ENCODE results near the gene MRPL9. TPM values are rescaled to one million over a fixed set of nuclear protein-coding genes. Genes with fewer than 3 reads are reported as not detected.
A peak's percentile ranks its signal among the peaks of the same experiment; 100 is the strongest.

The MRPL9 gene
- total and polyA plus RNA-seq, 2 donors from 2014 or later: 65.3 to 87.1 TPM

- no peak for TF ChIP-seq CTCF (IDR thresholded peaks at IDR 0.05; ENCODE audit: borderline replicate concordance, extremely low read depth, insufficient read depth)
- Histone ChIP-seq H3K4me3 (ENCODE audit: low read length in 3 of 3) (no peak overlapping the region), H3K27me3 (ENCODE audit: control insufficient read depth, insufficient read depth, low read length) (peaks cover 4% of the 10 kb centered on the region), H3K4me1 (ENCODE audit: control insufficient read depth in 2 of 3, insufficient read depth in 2 of 3, low read depth in 1 of 3, low read length in 3 of 3) (peaks cover 0 to 8% (median 3%) of the 10 kb centered on the region in 3 donors), H3K9me3 (ENCODE audit: control insufficient read depth in 2 of 3, insufficient read depth in 1 of 3, low read length in 3 of 3) (no peaks in the 10 kb centered on the region), H3K9ac (ENCODE audit: low read length in 3 of 3) (no peak overlapping the region), H3K36me3 (ENCODE audit: control insufficient read depth in 2 of 3, insufficient read depth in 3 of 3, low read length in 3 of 3) (no peaks in the 10 kb centered on the region), H3K27ac (ENCODE audit: low read depth in 2 of 2, low read length in 2 of 2) (no peak overlapping the region)
- peak in 2 of 5 donors; percentile 41 to 55 for DNase-seq
- no peak for FAIRE-seq
- intact Hi-C loops (cut with DNase I): no loop called here
Measured at GRCh38 chr1:151713044-151713443, 50.3 kb downstream of the MRPL9 start.

- no peaks in the 10 kb centered on the region for H3K36me3 ChIP-seq (ENCODE audit: control insufficient read depth in 2 of 3, insufficient read depth in 3 of 3, low read length in 3 of 3)
- intact Hi-C loops (cut with DNase I): no loop called here
- H3K4me3 ChIP-seq (ENCODE audit: low read length in 3 of 3): no peak overlapping the region
- no peaks in the 10 kb centered on the region for H3K27me3 ChIP-seq (ENCODE audit: control insufficient read depth, insufficient read depth, low read length)
- H3K9ac ChIP-seq (ENCODE audit: low read length in 3 of 3): no peak overlapping the region
- no peaks in the 10 kb centered on the region for H3K9me3 ChIP-seq (ENCODE audit: control insufficient read depth in 2 of 3, insufficient read depth in 1 of 3, low read length in 3 of 3)
- H3K4me1 ChIP-seq (ENCODE audit: control insufficient read depth in 2 of 3, insufficient read depth in 2 of 3, low read depth in 1 of 3, low read length in 3 of 3): peaks cover 0 to 8% (median 3%) of the 10 kb centered on the region in 3 donors
- no peak overlapping the region for H3K27ac ChIP-seq (ENCODE audit: low read depth in 2 of 2, low read length in 2 of 2)
- TF ChIP-seq CTCF (IDR thresholded peaks at IDR 0.05; ENCODE audit: borderline replicate concordance, extremely low read depth, insufficient read depth): no peak
- FAIRE-seq (no peak), DNase-seq (peak in 1 of 5 donors; percentile 31)
Measured at GRCh38 chr1:151711951-151712350, 51.3 kb downstream of the MRPL9 start.

- Histone ChIP-seq H3K27ac (ENCODE audit: low read depth in 2 of 2, low read length in 2 of 2) (no peak overlapping the region), H3K4me1 (ENCODE audit: control insufficient read depth in 2 of 3, insufficient read depth in 2 of 3, low read depth in 1 of 3, low read length in 3 of 3) (peaks cover 0 to 8% (median 3%) of the 10 kb centered on the region in 3 donors), H3K9me3 (ENCODE audit: control insufficient read depth in 2 of 3, insufficient read depth in 1 of 3, low read length in 3 of 3) (no peaks in the 10 kb centered on the region), H3K4me3 (ENCODE audit: low read length in 3 of 3) (no peak overlapping the region), H3K9ac (ENCODE audit: low read length in 3 of 3) (no peak overlapping the region), H3K27me3 (ENCODE audit: control insufficient read depth, insufficient read depth, low read length) (no peaks in the 10 kb centered on the region), H3K36me3 (ENCODE audit: control insufficient read depth in 2 of 3, insufficient read depth in 3 of 3, low read length in 3 of 3) (no peaks in the 10 kb centered on the region)
- TF ChIP-seq CTCF (IDR thresholded peaks at IDR 0.05; ENCODE audit: borderline replicate concordance, extremely low read depth, insufficient read depth): no peak
- FAIRE-seq (no peak), DNase-seq (no peak)
- intact Hi-C loops (cut with DNase I): no loop called here
Measured at GRCh38 chr1:151711044-151711800, 52.1 kb downstream of the MRPL9 start.

All from kidney (tissue), 14 donors.